Measurements from ENCODE around the gene TMIGD1. TPM values are rescaled to one million over a fixed set of nuclear protein-coding genes. Genes with fewer than 3 reads are reported as not detected.

The TMIGD1 gene
- polyA plus RNA-seq, 1 of the 3 experiments (the other 2 are of a cell fraction), result not detected

- TF ChIP-seq, protein P1, sequence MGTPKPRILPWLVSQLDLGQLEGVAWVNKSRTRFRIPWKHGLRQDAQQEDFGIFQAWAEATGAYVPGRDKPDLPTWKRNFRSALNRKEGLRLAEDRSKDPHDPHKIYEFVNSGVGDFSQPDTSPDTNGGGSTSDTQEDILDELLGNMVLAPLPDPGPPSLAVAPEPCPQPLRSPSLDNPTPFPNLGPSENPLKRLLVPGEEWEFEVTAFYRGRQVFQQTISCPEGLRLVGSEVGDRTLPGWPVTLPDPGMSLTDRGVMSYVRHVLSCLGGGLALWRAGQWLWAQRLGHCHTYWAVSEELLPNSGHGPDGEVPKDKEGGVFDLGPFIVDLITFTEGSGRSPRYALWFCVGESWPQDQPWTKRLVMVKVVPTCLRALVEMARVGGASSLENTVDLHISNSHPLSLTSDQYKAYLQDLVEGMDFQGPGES (IDR thresholded peaks at IDR 0.05; ENCODE audit: low read depth, low read length), result no peak
- TF ChIP-seq FOXM1 (IDR thresholded peaks at IDR 0.05; ENCODE audit: low read depth) (no peak), NFIC (IDR thresholded peaks at IDR 0.05; ENCODE audit: borderline replicate concordance) (no peak), GATA2 (CRISPR knock-in tag; IDR thresholded peaks at IDR 0.05) (no peak), SMC3 (IDR thresholded peaks at IDR 0.05; ENCODE audit: low read depth, low read length) (no peak), TCF12 (IDR thresholded peaks at IDR 0.05) (no peak), ELF1 (IDR thresholded peaks at IDR 0.05) (no peak), CHD2 (IDR thresholded peaks at IDR 0.05; ENCODE audit: low read length, partially characterized antibody) (no peak)
Observed at GRCh38 chr17:30346221-30346795, 12.5 kb upstream of the TMIGD1 start (continued).

GRCh38 chr17:30345527-30346075 is 11.7 kb upstream of the TMIGD1 start:
- H2AFZ ChIP-seq (ENCODE audit: low read depth), result no peak overlapping the region
- H3K4me3 ChIP-seq (ENCODE audit: low read depth in 2 of 2, low read length in 1 of 2), result no peak overlapping the region
- H3F3A ChIP-seq (replicated peaks; ENCODE audit: insufficient read depth), result no peaks in the 10 kb centered on the region
- no peak for DNase-seq
- H3K27ac ChIP-seq (ENCODE audit: low read depth in 2 of 2, low read length in 1 of 2), result no peak overlapping the region
- H3K9me2 ChIP-seq, result no peaks in the 10 kb centered on the region
- H3K27me3 ChIP-seq (ENCODE audit: insufficient read depth), result no peaks in the 10 kb centered on the region
- H3K4me1 ChIP-seq (ENCODE audit: control insufficient read depth in 1 of 2, insufficient read depth in 2 of 2, low read depth in 1 of 2, low read length in 1 of 2), result peaks cover 0 to 12% of the 10 kb centered on the region in 2 experiments; a peak in 2 of 4 replicates
- H3K4me2 ChIP-seq, result no peak overlapping the region
- H3K9ac ChIP-seq, result no peak overlapping the region
- H4K20me1 ChIP-seq (ENCODE audit: insufficient read depth), result no peaks in the 10 kb centered on the region
- ChIA-PET CTCF (interaction anchor here (1.0 to 1.4 kb wide), 2 partner anchors 9 to 49 kb away, joined by 3 read pairs; no protein-coding TSS in a partner anchor), POLR2A (no interaction called here)
- no peaks in the 10 kb centered on the region for H3K79me2 ChIP-seq (ENCODE audit: insufficient read depth)
- H3K9me3 ChIP-seq, result no peaks in the 10 kb centered on the region
- WGBS (ENCODE audit: low lambda C conversion rate), result 96% methylated on average over 4 of the region's 4 CpGs
- TF ChIP-seq MXI1 (IDR thresholded peaks at IDR 0.05; ENCODE audit: low read depth, low read length) (no peak), NRF1 (IDR thresholded peaks at IDR 0.05; ENCODE audit: low read depth, low read length) (no peak)
- no peaks in the 10 kb centered on the region for H3K36me3 ChIP-seq (replicated peaks in 1 of 2; ENCODE audit: control insufficient read depth in 1 of 2, insufficient read depth in 2 of 2, low read length in 1 of 2)

GRCh38 chr17:30345089-30345433 is 11.2 kb upstream of the TMIGD1 start:
- no peak for DNase-seq
- H3K27ac ChIP-seq (ENCODE audit: low read depth in 2 of 2, low read length in 1 of 2), result no peak overlapping the region
- H3K9me3 ChIP-seq, result no peaks in the 10 kb centered on the region
- H3K4me3 ChIP-seq (ENCODE audit: low read depth in 2 of 2, low read length in 1 of 2), result no peak overlapping the region
- H3K9ac ChIP-seq, result no peak overlapping the region
- H3F3A ChIP-seq (replicated peaks; ENCODE audit: insufficient read depth), result peaks cover 5% of the 10 kb centered on the region
- 89% methylated on average over 2 of the region's 2 CpGs for WGBS (ENCODE audit: low lambda C conversion rate)
- no peaks in the 10 kb centered on the region for H4K20me1 ChIP-seq (ENCODE audit: insufficient read depth)
- H3K27me3 ChIP-seq (ENCODE audit: insufficient read depth), result no peaks in the 10 kb centered on the region
- H3K4me2 ChIP-seq, result no peak overlapping the region
- H3K4me1 ChIP-seq (ENCODE audit: control insufficient read depth in 1 of 2, insufficient read depth in 2 of 2, low read depth in 1 of 2, low read length in 1 of 2), result peaks cover 5 to 16% of the 10 kb centered on the region in 2 experiments; a peak in 2 of 4 replicates
- TF ChIP-seq MXI1 (IDR thresholded peaks at IDR 0.05; ENCODE audit: low read depth, low read length) (no peak), RCOR1 (IDR thresholded peaks at IDR 0.05; ENCODE audit: low read length) (no peak), TAF1 (IDR thresholded peaks at IDR 0.05; ENCODE audit: borderline replicate concordance, low read depth, low read length) (no peak), SIN3A (IDR thresholded peaks at IDR 0.05; ENCODE audit: borderline replicate concordance, low read depth, low read length) (no peak), TCF12 (IDR thresholded peaks at IDR 0.05) (no peak), CHD2 (IDR thresholded peaks at IDR 0.05; ENCODE audit: low read length, partially characterized antibody) (no peak), JUND (IDR thresholded peaks at IDR 0.05) (no peak), GABPA (IDR thresholded peaks at IDR 0.05; ENCODE audit: low read depth) (no peak), NRF1 (IDR thresholded peaks at IDR 0.05; ENCODE audit: low read depth, low read length) (no peak), RXRA (IDR thresholded peaks at IDR 0.05; ENCODE audit: borderline replicate concordance, low read depth) (no peak), EP300 (IDR thresholded peaks at IDR 0.05; ENCODE audit: borderline replicate concordance in 1 of 2, low read depth in 1 of 2, low read length in 1 of 2) (no peak), POLR2AphosphoS5 (IDR thresholded peaks at IDR 0.05; ENCODE audit: low read depth, low read length) (no peak), TEAD4 (IDR thresholded peaks at IDR 0.05; ENCODE audit: borderline replicate concordance, insufficient read depth) (no peak), FOXJ3 (CRISPR knock-in tag; IDR thresholded peaks at IDR 0.05) (no peak), NFIC (IDR thresholded peaks at IDR 0.05; ENCODE audit: borderline replicate concordance) (no peak), USF2 (IDR thresholded peaks at IDR 0.05; ENCODE audit: borderline replicate concordance, low read depth, low read length) (no peak), FOXM1 (IDR thresholded peaks at IDR 0.05; ENCODE audit: low read depth) (no peak)
- H3K36me3 ChIP-seq (replicated peaks in 1 of 2; ENCODE audit: control insufficient read depth in 1 of 2, insufficient read depth in 2 of 2, low read length in 1 of 2), result no peaks in the 10 kb centered on the region
- H2AFZ ChIP-seq (ENCODE audit: low read depth), result no peak overlapping the region
- CTCF ChIA-PET, result interaction anchor here (1.0 kb wide), 1 partner anchor 9 kb away, joined by 3 read pairs; no protein-coding TSS in a partner anchor
- POLR2A ChIA-PET, result no interaction called here
- no peaks in the 10 kb centered on the region for H3K79me2 ChIP-seq (ENCODE audit: insufficient read depth)
- no peaks in the 10 kb centered on the region for H3K9me2 ChIP-seq
